Left renal pelvis (tissue), 4 donors: Measurements from ENCODE around the gene CNTN5. TPM values are rescaled to one million over a fixed set of nuclear protein-coding genes. Genes with fewer than 3 reads are reported as not detected.
A peak's percentile ranks its signal among the peaks of the same experiment; 100 is the strongest.

Experiments used
- DNase-seq, 4 donors: peaks; one replicate each; pipeline ENCODE4 v3.0.0-alpha.2; 2013; ENCODE audit warnings: low read depth in 4 of 4, low spot score in 3 of 4
- polyA plus RNA-seq, 4 donors: library from polyadenylated mRNA; unstranded; fragments of 120-200 nt; gene quantifications; one replicate each; pipeline ENCODE4 v1.2.1, GENCODE V29; 2013; ENCODE audit not compliant: insufficient read length in 4 of 4

The CNTN5 gene
- polyA plus RNA-seq, 4 donors, result 21.2 to 123 (median 24.6) TPM

DNA sequence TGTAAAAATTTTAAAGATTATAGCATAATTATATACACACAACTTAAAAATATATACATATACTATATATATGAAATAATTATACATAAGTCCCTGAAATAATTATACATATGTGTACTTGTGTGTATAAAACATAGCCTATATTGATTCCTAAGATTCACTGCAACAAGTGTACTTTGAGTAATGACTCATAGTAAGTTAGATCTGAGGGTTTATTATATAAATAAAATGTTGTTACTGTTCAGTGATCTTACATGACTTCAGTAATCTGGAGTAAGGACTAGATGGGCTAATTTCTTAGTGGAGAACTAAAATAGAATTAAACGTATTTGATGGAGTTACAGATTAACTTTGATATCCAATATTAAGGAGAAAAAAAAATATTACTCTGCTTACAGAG, 350.5 kb downstream of the CNTN5 start:
- no peak for DNase-seq

GRCh38 chr11:99376463-99376862, 355.7 kb downstream of the CNTN5 start:
- DNase-seq, result no peak

DNA sequence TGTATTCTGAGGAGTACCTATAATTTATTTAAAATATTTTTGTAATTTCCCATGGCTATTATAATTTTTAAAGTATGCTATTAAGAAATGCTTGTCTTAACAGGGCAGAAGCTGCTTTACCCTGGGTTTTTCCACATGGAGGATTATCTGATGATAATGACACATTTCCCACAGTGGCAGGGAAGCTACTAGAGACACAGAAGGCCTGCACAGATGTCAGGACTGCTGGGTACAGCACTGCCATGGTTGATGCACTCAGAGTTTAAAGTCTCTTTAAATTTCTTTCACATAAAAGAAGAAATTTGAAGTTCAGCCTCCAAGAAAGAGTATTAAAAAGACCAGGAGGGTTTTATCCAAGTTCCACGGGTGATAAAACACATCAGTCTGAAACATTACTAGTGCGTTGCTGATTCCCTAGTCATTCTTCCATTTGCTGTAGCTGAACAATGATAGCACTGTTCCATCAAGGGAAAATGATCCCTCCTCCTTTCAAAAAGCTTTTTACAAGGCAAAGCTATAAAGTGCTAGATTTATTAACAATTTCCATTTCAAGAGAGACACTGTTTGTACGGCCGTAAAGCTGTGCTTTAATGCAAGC, 363.0 kb downstream of the CNTN5 start:
- DNase-seq, result peak in 2 of 4 donors; percentile 11 to 12

- DNase-seq, result no peak
Measured at GRCh38 chr11:99391245-99391644, 370.5 kb downstream of the CNTN5 start.

- DNase-seq, result no peak
Measured at GRCh38 chr11:99406345-99406744, 385.6 kb downstream of the CNTN5 start.

GRCh38 chr11:99410636-99411035, 389.9 kb downstream of the CNTN5 start:
- no peak for DNase-seq

- no peak for DNase-seq
Measured at GRCh38 chr11:99418927-99419720, 398.4 kb downstream of the CNTN5 start.

GRCh38 chr11:99419991-99420390, 399.2 kb downstream of the CNTN5 start:
- no peak for DNase-seq

- DNase-seq, result no peak
Measured at GRCh38 chr11:99422581-99423427, 402.1 kb downstream of the CNTN5 start.

- no peak for DNase-seq
Measured at GRCh38 chr11:99423428-99423983, 402.8 kb downstream of the CNTN5 start.

GRCh38 chr11:99424313-99425084, 403.8 kb downstream of the CNTN5 start:
- DNase-seq, result no peak

- no peak for DNase-seq
Measured at GRCh38 chr11:99425596-99425995, 404.8 kb downstream of the CNTN5 start.

DNA sequence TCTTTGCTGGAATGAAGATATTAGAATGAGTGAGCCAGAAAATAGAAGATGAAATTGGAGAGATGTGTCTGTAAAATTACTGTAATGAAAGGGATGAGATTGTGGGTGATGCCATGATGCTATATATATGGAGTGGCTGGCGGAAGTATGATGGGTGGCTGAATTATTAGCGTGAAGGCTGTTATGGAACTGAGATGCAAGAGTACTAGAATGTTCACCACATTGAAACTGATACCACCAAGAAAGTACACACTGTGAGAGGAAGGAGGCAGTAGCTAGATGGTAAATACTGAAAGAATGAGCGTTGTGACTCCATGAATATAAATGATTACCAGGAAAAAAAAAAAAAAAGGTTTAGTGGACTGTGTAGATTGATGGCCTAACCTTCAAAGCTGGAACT, 411.9 kb downstream of the CNTN5 start:
- DNase-seq, result no peak

GRCh38 chr11:99443276-99443675, 422.5 kb downstream of the CNTN5 start:
- DNase-seq, result no peak

GRCh38 chr11:99446400-99446799, 425.7 kb downstream of the CNTN5 start:
- DNase-seq, result no peak

DNA sequence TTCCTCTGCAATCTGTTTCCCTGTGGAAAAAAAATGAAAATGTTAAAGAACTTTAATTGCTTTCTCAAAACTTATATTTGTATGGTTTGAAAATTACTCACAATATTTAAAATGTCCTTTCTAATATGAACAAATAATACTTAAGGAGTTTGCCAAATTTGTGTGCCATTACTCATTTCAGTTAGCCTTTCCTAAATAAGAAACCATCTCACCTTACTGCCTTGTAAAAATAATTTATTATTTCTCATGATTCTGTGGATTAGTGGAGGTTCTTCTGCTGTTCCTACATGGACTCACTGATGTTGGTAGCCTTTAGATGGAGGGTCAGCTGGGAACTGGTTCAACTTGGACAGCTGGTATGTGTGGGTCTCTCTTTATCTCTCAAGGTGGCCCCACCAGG, 428.6 kb downstream of the CNTN5 start:
- DNase-seq, result no peak

DNA sequence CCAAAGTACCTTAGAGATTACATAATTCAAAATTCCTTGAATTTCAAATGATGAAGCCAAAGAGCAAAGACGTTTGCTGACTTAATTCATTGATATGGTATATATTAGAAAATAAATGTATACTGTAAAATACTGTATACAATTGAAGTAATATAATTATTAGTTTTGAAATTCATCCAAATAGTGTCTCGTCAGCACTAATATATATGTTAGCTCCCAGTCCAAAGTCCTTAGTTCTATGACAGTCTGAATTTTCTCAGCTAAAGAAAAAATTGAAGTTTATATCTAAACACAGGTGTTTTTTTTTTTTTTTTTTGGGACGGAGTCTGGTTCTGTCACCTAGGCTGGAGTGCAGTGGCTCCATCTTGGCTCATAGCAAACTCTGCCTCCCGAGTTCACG, 431.3 kb downstream of the CNTN5 start:
- no peak for DNase-seq

GRCh38 chr11:99461913-99462312, 441.2 kb downstream of the CNTN5 start:
- DNase-seq, result no peak

GRCh38 chr11:99464985-99465384, 444.2 kb downstream of the CNTN5 start:
- DNase-seq, result no peak

DNA sequence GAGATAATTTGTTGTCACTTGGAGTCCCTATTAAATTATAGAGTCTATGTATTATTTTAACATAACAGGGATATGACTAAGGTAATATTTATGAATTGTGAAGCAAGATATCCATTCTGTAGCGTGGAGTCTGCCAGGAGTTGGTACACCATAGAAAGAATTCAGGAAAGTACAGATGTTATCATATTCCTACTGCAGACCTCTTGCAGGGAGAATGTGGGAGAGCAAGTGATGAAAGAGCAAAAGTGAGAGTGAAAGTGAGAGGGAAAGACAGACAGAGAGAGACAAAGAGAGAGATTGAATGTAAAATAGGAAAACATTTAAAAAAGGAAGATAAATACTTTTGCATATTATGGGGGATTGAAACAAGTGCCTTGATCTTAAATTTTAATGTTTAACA, 468.8 kb downstream of the CNTN5 start:
- DNase-seq, result no peak
